AG08396 (cell line): ENCODE results near the gene EFNA4.
"Not testable (repeated sequence)": the region's sequence is repeated elsewhere in the genome, so short reads cannot be mapped to it uniquely, and the experiment has no call there.

Experiments
- DNase-seq: peaks from one replicate; pipeline ENCODE4 v3.0.0; 2012; ENCODE audit warnings: low spot score, mixed read lengths

EFNA4 gene

DNA sequence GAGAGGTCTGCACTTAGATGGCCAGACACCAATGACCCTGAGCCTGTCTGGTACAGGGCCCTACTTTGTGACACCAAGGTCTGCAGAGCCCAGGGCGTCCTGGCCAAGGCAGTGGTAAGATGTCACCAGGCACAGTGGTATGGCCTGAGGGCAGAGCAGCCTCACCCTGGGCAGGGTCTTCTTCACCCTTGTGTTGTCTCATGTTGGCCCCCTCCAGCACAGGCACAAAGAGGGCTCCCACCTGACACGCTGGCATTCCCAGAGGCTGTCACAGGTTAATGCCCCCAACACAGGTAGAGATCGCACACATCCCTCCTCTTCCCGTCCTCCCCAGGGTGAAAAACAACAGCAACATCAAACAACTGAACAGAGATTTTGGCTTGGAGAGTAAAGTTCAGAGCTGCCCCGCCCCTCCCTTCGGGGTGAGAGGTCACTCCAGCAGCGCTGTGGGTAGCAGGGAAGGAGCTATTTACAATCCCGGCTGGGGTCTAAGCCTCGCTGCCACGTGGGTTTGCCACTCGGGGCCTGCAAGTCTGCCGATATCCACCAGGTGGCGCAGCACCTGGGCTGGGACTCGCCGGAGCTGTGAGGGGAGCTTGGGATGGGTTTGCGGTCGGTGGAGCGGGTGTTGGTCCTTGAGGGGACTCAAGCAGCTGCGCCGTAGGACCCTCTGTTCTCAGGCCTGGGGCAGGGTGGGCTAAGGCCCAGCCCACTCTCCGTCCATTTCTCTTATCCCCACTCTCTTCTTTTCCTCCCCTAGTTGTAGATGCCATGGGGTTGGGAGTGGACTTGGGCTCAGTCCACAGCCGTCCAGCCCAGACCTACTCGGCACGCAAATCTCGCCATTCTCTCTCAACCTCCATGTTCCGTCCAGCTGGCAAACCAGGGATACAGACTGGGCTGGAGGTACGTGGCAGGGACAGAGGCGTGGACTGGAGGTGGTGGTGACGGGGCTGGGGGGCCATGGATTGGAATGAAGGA lies 27.8 kb downstream of the EFNA4 start:
- DNase-seq = peak; percentile 79

DNA sequence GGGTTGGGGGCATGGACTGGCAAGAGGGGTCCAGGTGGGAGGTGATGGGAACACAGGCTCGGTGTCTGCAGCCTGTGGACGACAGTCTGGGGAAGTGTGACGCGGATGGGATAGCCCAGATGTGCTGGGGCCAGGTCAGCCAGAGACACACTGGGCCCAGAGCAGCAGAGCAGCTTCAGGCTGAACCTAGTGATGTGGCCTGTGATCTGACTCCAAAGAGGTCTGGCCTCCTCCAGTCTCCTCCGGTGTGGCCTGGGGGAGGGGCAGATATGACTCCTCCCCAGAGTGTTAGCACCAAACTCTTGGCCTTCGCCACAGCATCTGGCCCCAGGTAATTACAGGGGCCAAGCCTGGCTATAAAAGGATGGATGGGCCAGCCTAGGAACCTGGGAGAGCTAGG lies 28.6 kb downstream of the EFNA4 start:
- DNase-seq = no peak

DNA sequence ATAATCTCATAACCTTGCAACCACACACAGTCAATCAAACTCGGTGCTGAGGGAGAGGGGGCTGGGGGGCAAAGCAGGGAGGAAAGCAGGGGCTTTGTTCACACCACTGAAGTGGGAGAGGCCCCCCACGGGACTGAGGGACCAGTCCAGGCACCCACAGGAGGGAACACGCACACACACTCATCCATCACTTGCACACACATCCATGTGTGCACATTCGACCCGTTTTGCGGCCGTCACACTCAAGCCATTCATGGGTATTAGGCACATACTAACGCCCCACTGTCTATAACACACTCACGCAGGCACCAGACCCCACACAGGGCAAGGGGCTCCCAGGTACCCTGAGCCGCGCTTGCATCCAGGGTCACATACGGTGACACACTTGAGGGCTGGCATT lies 29.1 kb downstream of the EFNA4 start:
- DNase-seq = no peak

DNA sequence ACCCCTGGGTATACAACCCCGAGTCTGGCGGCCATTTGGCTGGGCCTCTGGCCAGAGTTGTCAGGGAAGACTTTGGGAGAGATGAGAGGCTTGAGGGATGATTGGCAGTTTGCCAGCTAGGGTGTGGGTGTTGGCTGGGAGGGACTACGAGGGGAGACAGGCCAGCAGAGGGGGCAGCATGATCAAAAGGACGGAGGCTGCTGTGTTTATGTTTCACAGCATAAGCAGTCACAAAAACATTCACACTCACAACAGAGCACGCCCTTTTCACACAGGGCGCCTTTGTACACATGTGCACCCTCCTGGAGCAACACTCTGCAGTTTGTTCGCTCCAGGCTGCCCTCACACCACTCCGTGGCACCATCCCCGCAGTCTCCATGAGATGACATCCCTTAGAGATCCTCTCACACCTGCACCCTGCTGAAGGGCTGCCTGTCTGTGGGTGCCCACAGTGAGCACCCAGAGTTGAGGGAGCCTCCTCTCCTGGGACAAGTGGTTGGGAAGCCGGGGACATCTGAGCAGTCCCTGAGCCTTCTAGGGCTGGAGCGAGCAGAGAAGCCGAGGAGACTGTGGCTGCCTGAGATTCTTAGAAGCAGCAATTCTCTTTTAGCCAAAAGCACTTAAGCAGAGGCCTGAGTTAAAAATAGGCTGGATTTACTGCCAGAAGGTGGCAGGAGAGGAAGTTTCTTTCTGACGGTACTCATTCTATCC lies 30.5 kb downstream of the EFNA4 start:
- DNase-seq = no peak

DNA sequence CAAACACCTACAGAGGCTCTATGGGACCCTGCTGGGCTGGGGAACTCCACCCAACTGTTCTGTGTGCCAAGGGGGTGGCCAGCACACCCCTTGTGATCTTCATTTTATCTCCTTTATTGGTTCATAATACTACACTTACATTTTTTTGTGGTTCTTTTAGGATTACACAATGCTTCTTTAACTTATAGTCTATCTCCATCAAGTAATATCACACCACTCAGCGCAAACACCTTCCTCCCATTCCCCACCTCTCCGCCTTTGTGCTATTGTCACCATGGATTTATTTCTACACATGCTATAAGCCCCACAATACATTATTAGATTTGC lies 31.0 kb downstream of the EFNA4 start:
- no peak for DNase-seq

DNA sequence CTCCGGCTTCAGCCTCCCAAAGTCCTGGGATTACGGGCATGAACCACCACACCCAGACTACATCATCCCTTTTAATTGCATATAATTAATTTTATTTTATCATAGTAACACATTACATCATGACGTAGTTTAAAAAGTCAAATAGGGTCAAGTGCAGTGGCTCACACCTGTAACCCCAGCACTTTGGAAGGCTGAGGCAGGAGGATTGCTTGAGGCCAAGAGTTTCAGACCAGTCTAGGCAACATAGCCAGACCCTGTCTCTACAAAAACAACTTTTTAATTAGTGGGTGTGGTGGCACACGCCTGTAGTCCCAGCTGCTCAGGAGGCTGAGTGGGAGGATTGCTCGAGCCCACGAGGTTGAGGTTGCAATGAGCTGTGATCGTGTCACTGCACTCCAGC lies 35.8 kb downstream of the EFNA4 start:
- no peak for DNase-seq

DNA sequence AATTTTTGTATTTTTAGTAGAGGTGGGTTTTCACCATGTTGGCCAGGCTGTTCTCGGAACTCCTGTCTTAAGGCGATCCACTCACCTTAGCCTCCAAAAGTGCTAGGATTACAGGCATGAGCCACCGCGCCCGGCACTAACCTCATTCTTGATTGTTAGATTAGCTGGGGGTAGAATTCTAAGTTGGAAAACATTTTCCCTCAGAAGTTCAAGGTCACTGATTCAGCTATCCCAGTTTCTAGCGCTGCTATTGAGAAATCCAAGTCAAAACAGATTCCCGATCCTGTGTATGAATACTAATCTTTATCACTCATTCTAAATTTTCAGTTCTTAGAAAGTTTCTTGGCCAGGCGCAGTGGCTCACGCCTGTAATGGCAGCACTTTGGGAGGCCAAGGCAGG lies 39.8 kb downstream of the EFNA4 start:
- no peak for DNase-seq

DNA sequence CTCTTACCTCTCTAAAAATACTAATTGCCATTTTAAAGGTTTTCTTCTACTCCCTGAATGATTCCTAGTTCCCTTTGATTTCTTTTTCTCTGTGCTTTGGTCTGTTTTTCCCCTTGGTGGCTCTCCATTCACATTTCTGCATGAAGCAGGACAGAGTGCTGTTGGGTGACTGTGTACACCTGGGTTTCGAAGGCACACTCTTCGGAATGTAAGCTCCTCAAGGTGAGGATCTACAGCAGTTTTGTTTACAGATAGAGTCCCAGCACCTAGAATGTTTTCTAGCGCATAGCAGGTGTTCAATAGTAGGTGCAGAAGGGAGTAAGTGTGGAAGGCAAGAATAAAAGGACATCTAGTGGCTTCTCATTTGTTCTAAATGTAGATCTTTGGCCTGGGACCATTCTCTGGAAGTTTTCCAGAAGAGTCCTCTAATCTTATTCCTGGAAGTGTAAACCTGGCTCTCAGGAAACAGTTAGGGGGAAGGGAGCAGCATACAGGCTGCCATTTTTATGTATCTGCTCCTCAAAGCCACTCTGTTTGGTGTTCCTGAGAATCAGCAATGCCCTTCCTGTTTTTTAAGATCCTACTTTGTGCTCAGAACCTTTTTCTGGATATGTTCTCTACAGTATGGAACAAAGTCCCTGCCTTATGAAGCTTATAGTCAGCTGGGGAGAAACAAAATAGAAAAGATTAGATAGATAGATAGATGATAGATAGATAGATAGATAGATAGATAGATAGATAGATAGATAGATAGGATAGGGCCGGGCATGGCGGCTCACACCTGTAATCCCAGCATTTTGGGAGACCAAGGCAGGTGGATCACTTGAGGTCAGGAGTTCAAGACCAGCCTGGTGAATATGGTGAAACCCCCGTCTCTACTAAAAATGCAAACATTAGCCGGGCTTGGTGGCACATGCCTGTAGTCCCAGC lies 41.3 kb downstream of the EFNA4 start:
- DNase-seq = no peak

DNA sequence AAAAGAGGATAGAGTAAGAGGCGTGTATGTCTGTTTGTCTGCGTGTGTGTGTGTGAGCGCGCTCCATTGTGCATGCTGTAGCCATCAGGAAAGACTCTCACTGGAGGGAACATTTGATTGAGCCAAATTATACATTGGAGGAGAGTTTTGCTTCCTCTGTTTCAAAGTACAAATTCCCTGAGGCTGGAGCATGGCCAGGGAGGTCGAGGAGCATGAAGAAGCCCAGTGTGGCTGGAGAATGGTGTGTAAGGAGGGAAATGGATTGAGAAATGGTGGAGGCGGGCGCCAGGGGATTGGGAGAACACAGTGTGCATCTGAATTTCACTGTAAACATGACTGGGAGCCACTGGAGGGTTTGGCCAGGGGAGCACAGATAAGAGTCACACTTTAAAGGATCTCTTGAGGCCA lies 42.1 kb downstream of the EFNA4 start:
- no peak for DNase-seq

DNA sequence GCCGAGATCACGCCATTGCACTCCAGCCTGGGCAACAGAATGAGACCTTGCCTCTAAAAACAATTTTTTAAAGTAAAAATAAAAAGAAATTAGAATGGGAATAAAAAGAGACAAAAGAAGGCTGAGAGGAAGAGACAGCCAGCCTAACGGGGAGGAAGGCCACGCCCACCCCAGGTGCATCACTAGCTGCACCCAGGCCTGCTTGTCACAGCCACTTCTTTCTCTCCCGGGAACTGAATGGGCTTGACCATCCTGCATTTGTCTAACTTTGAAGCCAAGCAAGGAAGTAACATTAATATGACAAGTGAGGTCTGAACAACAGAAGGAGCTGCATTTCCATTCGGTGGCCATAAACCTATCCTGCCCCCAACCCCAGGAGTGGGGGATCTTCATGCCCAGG lies 43.3 kb downstream of the EFNA4 start:
- no peak for DNase-seq

DNA sequence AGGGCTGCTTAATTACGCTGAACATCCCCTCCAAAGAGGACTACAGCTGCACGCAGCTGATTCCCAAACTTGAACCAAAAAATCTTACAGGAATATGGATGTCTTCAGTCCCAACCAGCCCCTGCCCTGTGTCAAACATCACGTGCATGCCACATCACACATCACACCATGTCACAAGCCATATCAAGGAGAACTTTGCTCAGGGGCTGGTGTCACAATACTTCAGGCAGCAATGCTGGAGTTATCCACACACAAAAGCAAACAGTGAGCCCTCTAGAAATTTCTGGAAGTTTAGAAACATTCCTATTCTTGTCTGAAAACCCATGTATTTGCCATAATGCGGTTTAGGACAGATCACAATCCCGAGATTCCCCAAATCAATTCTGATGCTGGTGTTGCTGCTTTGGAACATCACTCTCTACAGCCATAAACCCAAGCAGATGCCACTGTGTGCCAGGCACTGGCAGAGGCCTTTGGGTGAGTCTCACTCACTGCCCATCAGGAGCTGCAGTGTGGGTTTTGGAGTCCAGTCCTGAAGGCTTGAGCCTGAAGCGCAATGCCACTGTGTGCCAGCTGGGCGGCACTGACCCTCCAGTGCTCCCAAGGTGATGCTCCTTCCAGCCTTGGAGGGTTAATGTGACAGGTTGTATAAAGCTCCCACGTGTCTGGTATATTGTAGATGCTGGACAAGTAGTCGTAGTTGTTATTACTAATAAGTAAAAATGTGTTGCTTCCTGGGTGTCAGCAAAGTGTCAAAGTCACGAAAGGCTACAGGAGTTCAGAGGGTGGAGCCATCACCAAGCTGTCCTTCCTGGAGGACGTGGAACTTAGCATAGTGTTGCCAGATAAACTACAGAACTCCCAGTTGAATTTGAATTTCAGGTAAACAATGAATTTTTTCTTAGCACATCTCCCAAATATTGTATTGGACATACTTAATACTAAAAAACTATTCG lies 44.0 kb downstream of the EFNA4 start:
- DNase-seq = no peak

DNA sequence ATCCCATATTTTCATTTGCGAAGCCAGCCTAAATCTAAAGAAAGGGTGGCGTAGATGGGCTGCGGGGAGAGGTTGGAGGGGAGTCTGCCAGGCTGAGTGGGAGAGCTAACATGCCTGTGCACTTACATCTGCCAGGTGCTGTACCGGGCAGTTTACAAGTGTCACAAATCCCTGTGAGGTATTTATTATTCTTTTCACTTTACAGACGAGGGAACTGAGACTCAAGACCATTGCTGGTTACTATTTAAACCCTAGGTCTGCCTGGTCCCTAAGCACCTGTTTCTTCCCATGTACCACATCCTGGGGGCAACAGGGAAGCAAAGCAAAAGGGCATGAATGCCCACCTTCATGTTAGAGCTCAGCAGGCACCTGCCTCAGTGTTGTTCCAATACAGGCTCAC lies 44.8 kb downstream of the EFNA4 start:
- DNase-seq = no peak

DNA sequence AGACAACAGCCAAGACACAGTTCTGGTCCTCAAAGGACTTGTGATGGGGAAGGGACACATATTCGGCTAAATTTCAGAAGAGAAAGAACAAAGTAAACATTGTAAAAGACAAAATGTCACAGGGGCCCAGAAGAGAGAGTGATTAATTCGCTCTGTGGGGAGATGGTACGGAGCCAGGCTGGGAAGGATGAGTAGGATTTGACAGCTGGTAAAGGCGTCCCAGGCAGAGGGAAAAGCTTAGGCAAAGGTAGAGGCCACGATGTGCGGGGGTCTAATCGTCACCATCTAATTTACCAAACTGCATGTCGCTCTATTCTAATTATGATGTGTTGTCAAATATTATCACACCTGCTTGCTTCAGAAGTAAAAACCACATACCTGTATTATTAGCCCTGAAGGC lies 46.8 kb downstream of the EFNA4 start:
- no peak for DNase-seq

DNA sequence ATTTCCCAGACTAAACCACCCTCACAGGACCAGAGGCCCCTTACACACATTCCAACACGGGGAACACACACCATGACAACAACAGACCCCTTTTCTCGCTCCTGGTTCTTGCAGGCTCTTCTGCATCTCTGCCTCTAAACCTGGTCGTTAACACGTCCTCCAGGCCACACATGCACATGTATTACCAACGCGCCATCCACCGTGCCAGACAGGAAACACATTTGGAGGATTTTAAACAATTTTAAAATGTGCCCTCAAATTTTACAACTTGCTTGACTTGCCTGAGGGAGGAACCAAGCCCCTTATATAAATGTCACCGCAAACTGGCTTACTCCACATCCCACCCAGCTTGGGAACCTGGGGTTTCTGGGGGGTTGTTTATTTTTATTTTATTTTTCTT lies 47.3 kb downstream of the EFNA4 start:
- no peak for DNase-seq

DNA sequence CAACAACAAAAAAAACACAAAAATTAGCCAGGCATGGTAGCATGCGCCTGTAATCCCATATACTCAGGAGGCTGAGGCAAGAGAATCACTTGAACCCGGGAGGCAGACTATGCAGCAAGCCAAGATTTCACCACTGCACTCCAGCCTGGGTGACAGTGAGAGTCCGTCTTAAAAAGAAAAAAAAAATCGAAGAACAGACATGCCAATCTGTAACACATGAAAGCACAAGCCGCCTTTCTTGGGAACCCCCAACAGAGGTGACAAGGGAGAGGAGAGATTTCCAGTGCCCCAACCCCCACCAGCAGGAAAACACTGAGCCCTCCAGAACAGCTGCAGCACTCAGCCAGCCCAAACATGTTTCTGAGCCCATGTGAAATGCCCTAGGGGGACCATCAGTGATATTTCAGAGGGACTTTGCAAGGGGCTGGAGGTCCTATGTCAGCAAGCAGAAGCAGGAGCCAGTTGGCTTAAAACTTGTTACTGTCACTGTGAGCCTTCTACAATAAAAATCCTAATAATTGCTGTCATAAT lies 50.0 kb downstream of the EFNA4 start:
- DNase-seq = no peak

DNA sequence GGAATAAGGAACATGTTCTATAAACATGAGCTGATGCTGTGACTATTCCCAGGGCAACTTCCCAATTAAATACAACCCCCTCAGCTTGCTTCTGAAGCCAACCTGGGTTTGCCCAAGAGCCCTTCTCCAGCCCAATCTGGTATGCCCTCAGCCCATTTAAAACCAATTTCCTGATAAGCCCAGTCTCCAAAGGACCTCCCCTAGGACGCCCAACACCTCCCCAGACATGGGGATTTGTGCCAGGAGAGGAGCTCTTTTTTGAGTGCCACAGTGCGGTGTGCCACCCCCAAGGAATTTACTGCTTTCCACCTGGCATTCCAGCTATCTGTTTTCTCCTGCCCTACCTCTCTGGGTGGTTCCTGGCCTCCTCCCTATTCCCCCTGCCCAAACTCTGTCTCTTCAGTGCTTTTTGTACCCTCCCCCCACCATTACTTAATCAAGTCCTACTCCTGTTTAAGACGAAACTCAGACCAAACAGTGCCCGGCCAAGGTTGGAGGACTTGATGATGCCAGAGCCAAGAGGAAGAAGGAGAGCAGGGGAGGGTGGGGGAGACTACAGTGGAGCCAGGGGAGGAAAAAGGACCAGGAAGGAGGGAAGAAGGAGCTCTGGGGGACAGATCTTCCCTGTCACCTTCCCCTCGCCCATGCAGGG lies 52.7 kb downstream of the EFNA4 start:
- DNase-seq = no peak

DNA sequence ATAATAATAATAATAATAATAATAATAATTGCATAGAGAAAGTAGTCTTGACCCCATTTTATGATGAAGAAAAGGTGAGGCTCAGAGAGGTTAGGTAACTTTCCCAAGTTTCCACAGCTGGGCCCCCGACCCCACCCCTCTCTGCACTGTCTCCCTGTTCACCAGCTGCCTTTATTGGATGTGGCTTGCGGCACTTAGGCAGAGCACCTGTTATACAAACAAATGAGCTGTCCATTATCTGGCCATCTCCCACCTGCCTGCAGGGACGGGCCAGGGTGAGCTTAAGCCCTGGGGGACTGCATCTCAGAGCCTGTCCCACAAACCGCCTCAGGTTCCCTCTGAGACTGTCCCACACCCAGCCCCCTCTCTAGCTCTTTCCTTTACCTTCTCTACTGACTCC lies 54.1 kb downstream of the EFNA4 start:
- DNase-seq = no peak

DNA sequence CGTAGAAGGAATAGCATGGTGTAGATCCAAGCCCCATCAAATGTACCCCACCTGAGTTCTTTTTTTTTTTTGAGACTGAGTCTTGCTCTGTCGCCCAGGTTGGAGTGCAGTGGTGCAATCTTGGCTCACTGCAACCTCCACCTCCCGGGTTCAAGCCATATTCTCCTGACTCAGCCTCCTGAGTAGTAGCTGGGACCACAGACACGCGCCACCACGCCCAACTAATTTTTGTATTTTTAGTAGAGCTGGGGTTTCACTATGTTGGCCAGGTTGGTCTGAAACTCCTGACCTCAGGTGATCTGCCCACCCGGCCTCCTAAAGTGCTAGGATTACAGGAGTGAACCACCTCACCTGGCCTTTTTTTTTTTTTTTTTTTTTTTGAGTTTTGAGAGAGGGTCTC lies 54.5 kb downstream of the EFNA4 start:
- DNase-seq = not testable (repeated sequence)
